Suprapubic skin (tissue), 3 donors: ENCODE results near the gene GRIA1.

ENCODE experiments used
- CTCF ChIP-seq, 2 donors: fragments of 200-600 bp in 1 of 2; fragments of 450-650 bp in 1 of 2; sonication (generic) in 1 of 2; IDR thresholded peaks; one replicate each; pipeline ENCODE4 v1.5.1; 2016 to 2019; ENCODE audit warnings: antibody characterized with exemption in 2 of 2, mild to moderate bottlenecking in 1 of 2, moderate library complexity in 1 of 2
- POLR2AphosphoS5 ChIP-seq, 3 donors: sonication (generic); formaldehyde crosslinking; IDR thresholded peaks; one replicate each; pipeline ENCODE4 v1.6.1; 2017; ENCODE audit warnings: antibody characterized with exemption in 3 of 3

- TF ChIP-seq CTCF (IDR thresholded peaks at IDR 0.05) (no peak), POLR2AphosphoS5 (IDR thresholded peaks at IDR 0.05) (no peak)
Observed at GRCh38 chr5:153573326-153574033, 83.0 kb downstream of the GRIA1 start.
